Stimulated activated naive CD4-positive, alpha-beta T cell treated with Interleukin-2 at 50 U/mL for 16 hours (primary cell): Measurements from ENCODE around the gene HSH2D.
"Not testable (repeated sequence)": the region's sequence is repeated elsewhere in the genome, so short reads cannot be mapped to it uniquely, and the experiment has no call there.

Experiments
- DNase-seq: peaks from one replicate; lab custom pipeline; 2025; lab: John Stamatoyannopoulos, UW

HSH2D gene

GRCh38 chr19:16157601-16158000, 14.1 kb downstream of the HSH2D start:
- DNase-seq: no peak

GRCh38 chr19:16159655-16160054, 16.2 kb downstream of the HSH2D start:
- DNase-seq: no peak

- DNase-seq: no peak
These were observed 17.0 kb downstream of the HSH2D start for GRCh38 chr19:16160445-16160942.

- peak; percentile 36 for DNase-seq
These were observed 17.6 kb downstream of the HSH2D start for GRCh38 chr19:16160943-16161560.

GRCh38 chr19:16161840-16162239, 18.4 kb downstream of the HSH2D start:
- peak; percentile 7 for DNase-seq

- DNase-seq: no peak
These were observed 20.9 kb downstream of the HSH2D start for GRCh38 chr19:16164222-16164890.

- no peak for DNase-seq
These were observed 22.9 kb downstream of the HSH2D start for GRCh38 chr19:16166417-16166816.

- DNase-seq: no peak
These were observed 23.6 kb downstream of the HSH2D start for GRCh38 chr19:16167055-16167454.

- no peak for DNase-seq
These were observed 25.1 kb downstream of the HSH2D start for GRCh38 chr19:16168465-16169081.

GRCh38 chr19:16170134-16170533, 26.6 kb downstream of the HSH2D start:
- no peak for DNase-seq

GRCh38 chr19:16175954-16176353, 32.5 kb downstream of the HSH2D start:
- DNase-seq: no peak

- DNase-seq: not testable (repeated sequence)
These were observed 35.4 kb downstream of the HSH2D start for GRCh38 chr19:16178866-16179265.

GRCh38 chr19:16180611-16181010, 37.1 kb downstream of the HSH2D start:
- no peak for DNase-seq

GRCh38 chr19:16184665-16185122, 41.2 kb downstream of the HSH2D start:
- no peak for DNase-seq

- DNase-seq: peak; percentile 98
These were observed 41.8 kb downstream of the HSH2D start, which contains the start of gene FAM32A for GRCh38 chr19:16185123-16185767. TSS of gene FAM32A (plus strand) at chr19:16185410. CDS start at chr19:16185443, 33 bp downstream.

- DNase-seq: peak; percentile 35
These were observed 42.3 kb downstream of the HSH2D start for GRCh38 chr19:16185768-16186123.

GRCh38 chr19:16188521-16188920, 45.0 kb downstream of the HSH2D start:
- no peak for DNase-seq

- no peak for DNase-seq
These were observed 46.7 kb downstream of the HSH2D start for GRCh38 chr19:16190198-16190597.

GRCh38 chr19:16190736-16191135, 47.3 kb downstream of the HSH2D start:
- DNase-seq: no peak

- DNase-seq: no peak
These were observed 47.9 kb downstream of the HSH2D start for GRCh38 chr19:16191216-16191908.

- no peak for DNase-seq
These were observed 50.0 kb downstream of the HSH2D start for GRCh38 chr19:16193466-16193865.

GRCh38 chr19:16197188-16197621, 53.7 kb downstream of the HSH2D start:
- no peak for DNase-seq
